ENCODE results near the gene ZNF524.
"Not testable (repeated sequence)": the region's sequence is repeated elsewhere in the genome, so short reads cannot be mapped to it uniquely, and the experiment has no call there.

Gene ZNF524

DNA sequence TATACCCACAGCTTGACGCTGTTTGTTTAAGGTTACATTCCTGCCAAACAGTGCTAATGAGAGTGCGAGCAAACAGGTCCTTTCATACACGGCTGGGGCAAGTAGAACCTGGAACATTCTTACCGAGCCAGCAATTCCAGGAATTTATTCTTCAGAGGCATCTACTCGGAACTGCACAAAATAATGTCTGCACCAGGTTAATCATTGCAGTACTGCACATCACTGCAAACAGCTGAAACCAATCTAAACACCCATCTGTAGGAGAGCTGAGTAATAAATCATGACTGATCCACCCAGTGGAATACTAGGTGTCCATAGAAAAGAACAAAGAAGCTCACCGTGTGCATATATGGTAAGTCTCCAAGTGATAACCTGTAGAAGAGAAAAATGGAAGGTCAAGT is 18.3 kb upstream of the ZNF524 start:
- no peak overlapping the region for H3K4me3 ChIP-seq (ENCODE audit: low read depth, low read length)
- no peak for DNase-seq (ENCODE audit: low read depth)
- TF ChIP-seq, protein P1, sequence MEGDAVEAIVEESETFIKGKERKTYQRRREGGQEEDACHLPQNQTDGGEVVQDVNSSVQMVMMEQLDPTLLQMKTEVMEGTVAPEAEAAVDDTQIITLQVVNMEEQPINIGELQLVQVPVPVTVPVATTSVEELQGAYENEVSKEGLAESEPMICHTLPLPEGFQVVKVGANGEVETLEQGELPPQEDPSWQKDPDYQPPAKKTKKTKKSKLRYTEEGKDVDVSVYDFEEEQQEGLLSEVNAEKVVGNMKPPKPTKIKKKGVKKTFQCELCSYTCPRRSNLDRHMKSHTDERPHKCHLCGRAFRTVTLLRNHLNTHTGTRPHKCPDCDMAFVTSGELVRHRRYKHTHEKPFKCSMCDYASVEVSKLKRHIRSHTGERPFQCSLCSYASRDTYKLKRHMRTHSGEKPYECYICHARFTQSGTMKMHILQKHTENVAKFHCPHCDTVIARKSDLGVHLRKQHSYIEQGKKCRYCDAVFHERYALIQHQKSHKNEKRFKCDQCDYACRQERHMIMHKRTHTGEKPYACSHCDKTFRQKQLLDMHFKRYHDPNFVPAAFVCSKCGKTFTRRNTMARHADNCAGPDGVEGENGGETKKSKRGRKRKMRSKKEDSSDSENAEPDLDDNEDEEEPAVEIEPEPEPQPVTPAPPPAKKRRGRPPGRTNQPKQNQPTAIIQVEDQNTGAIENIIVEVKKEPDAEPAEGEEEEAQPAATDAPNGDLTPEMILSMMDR (IDR thresholded peaks at IDR 0.05; ENCODE audit: insufficient read depth, low read depth, low read length, missing control alignments), result no peak

DNA sequence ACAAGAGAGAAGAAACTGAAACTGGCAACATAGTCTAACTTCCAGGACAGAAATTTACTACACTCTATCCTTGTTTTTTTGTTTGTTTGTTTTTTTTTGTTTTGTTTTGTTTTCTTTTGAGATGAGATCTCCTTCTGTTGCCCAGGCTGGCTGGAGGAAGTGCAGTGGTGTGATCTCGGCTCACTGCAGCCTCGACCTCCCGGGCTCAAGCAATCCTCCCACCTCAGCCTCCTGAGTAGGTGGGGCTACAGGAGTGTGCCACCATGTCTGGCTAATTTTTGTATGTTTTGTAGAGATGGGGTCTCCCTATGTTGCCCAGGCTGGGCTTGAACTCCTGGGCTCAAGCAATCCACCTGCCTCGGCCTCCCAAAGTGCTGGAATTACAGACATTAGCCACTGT is 17.8 kb upstream of the ZNF524 start:
- not testable (repeated sequence) for H3K4me3 ChIP-seq (ENCODE audit: low read depth, low read length); DNase-seq (ENCODE audit: low read depth)

GRCh38 chr19:55583897-55584296 is 16.2 kb upstream of the ZNF524 start:
- DNase-seq (ENCODE audit: low read depth); H3K4me3 ChIP-seq (ENCODE audit: low read depth, low read length): not testable (repeated sequence)

- no peak overlapping the region for H3K4me3 ChIP-seq (ENCODE audit: low read depth, low read length)
- DNase-seq (ENCODE audit: low read depth), result no peak
- TF ChIP-seq, protein P1 (IDR thresholded peaks at IDR 0.05; ENCODE audit: insufficient read depth, low read depth, low read length, missing control alignments), result no peak
Observed at GRCh38 chr19:55584871-55585270, 15.2 kb upstream of the ZNF524 start.

DNA sequence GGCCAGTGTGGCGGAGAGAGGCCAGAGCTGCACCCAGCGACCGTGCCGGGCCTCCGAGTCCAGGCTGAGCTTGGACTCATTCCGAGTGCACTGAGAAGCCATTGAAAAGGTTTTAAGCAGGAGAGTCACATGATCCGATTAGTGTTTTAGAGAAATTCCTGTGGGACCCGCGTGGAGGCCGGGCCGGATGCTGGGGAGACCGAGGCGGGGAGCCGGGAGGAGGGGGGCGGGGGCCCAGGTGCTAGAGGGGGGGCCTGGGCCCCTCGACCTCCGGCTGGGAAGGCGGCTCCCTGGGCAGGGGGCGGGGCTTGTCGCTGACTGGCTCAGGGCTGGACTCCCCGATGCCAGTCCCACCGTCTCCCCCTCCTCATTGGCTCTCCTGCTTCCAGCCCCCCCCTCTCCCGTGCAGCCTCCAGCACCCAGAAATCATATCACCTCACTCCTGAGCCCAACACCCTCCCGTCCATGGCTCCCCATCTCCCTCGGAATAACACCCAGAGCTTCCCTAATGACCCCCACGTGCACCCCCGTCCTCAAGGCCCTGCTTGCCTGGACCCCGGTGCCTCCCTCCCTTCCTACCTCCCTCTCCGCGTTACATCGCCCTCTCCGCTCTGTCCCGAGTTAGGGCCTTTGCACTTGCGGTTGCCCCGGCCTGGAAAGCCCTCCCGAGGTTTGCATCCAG is 14.3 kb upstream of the ZNF524 start:
- no peak overlapping the region for H3K4me3 ChIP-seq (ENCODE audit: low read depth, low read length)
- TF ChIP-seq, protein P1 (IDR thresholded peaks at IDR 0.05; ENCODE audit: insufficient read depth, low read depth, low read length, missing control alignments), result no peak
- no peak for DNase-seq (ENCODE audit: low read depth)

GRCh38 chr19:55586976-55587668 is 13.0 kb upstream of the ZNF524 start:
- TF ChIP-seq, protein P1 (IDR thresholded peaks at IDR 0.05; ENCODE audit: insufficient read depth, low read depth, low read length, missing control alignments), result no peak
- peak overlapping the region; percentile 38 for H3K4me3 ChIP-seq (ENCODE audit: low read depth, low read length)
- DNase-seq (ENCODE audit: low read depth), result peak; percentile 94

DNA sequence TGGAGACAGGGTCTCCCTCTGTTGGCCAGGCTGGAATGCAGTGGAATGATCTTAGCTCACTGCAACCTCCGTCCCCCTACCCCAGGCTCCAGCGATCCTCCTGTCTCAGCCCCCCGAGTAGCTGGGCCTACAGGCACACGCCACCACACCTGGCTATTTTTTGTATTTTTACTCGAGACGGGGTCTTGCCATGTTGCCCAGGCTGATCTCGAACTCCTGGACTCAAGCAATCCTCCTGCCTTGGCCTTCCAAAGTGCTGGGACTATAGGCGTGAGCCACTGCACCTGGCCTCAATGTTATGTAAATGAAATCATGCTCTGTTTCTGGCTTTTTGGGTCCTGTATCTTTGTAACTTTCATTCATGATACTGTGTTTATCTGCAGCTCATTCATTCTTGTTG is 11.3 kb upstream of the ZNF524 start:
- TF ChIP-seq, protein P1 (IDR thresholded peaks at IDR 0.05; ENCODE audit: insufficient read depth, low read depth, low read length, missing control alignments), result no peak
- no peak overlapping the region for H3K4me3 ChIP-seq (ENCODE audit: low read depth, low read length)
- no peak for DNase-seq (ENCODE audit: low read depth)

DNA sequence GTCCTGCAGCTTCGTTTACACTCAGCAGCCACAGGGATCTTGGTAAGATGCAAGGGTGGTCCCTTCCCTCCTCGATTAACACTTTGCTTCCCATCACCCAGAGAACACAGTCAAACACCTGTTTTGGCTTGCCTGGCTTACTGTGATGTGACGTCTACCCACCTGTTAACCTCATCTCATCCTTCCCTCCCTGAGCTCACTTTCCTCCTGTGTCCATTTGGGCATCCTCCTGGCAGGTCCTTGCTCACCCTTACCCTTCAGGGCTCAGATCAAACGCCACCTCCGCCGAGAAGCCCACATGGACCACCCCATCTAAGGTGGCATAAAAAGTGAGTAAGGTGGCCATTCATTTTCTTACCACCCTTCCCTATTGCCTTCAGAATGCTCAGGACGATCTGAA is 10.0 kb upstream of the ZNF524 start:
- TF ChIP-seq, protein P1 (IDR thresholded peaks at IDR 0.05; ENCODE audit: insufficient read depth, low read depth, low read length, missing control alignments), result no peak
- no peak overlapping the region for H3K4me3 ChIP-seq (ENCODE audit: low read depth, low read length)

More for the DNA sequence above, 10.0 kb upstream of the ZNF524 start:
- DNase-seq (ENCODE audit: low read depth), result no peak

Measured in GM12865 (cell line).